Measurements from ENCODE around the gene CEP250.

CEP250 gene

GRCh38 chr20:35558451-35558850, 103.1 kb downstream of the CEP250 start:
- DNase-seq (ENCODE audit: low spot score) = no peak
- no peak for TF ChIP-seq CTCF (IDR thresholded peaks at IDR 0.05; ENCODE audit: borderline replicate concordance, control extremely low read depth, extremely low read depth, insufficient read depth, missing control alignments)
- in situ Hi-C loops (cut with MboI; ENCODE audit: low sequenced_read_pairs, unreplicated experiment) = no loop called here

DNA sequence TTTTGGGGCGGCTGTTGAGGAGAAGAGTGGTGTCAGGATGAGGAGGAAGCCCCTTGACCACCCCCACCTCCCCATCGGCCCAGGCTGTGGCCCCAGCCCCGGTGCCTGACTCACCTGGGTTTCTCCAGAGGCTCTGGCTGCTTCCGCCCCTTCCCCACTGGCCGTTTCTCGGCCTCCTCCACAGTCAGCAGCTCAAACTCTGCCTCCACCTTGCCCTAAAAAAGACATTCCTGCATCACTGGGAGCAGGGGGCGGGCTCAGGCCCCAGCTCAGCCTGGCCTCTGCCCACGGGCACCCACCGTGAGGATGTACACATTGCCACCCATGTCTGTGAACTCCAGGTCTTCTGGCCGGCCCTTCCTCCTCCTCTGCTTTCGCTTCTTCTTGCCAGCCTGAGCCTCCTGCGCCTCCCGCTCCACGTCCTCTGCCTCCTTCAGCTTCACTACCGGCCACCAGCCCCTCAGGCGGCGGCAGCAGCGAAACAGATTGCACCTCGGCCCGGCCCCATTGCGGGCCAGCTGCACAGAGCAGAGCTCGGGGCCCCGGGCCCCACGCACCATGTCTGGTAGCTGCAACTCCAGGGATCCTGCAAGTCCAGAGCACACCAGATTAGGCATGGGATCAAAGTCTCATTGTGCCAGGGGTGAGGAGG, 103.8 kb downstream of the CEP250 start:
- in situ Hi-C loops (cut with MboI; ENCODE audit: low sequenced_read_pairs, unreplicated experiment) = no loop called here

DNA sequence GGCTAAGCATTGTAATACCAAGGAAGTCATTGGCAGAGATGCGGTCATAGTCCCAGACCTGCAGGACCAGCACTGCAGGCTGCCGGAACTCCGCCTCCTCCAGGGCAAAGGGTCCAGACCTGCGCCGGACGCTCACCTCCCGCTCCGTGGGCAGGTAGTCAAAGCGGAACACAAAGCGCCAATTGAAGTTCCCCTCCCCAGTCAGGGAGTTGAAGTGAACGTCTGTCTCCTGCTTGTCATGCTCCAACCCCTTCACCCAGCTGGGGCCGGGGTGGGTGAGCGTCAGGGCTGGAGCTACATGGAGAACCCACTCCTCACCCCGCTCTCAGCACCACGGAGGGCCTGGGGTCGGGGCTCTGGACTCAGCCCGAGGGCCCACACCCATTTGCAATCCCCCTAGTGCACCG, 104.7 kb downstream of the CEP250 start:
- no peak for DNase-seq (ENCODE audit: low spot score)
- in situ Hi-C loops (cut with MboI; ENCODE audit: low sequenced_read_pairs, unreplicated experiment) = no loop called here
- no peak for TF ChIP-seq CTCF (IDR thresholded peaks at IDR 0.05; ENCODE audit: borderline replicate concordance, control extremely low read depth, extremely low read depth, insufficient read depth, missing control alignments)

More for the DNA sequence above, 103.8 kb downstream of the CEP250 start:
- DNase-seq (ENCODE audit: low spot score) = no peak
- no peak for TF ChIP-seq CTCF (IDR thresholded peaks at IDR 0.05; ENCODE audit: borderline replicate concordance, control extremely low read depth, extremely low read depth, insufficient read depth, missing control alignments)

GRCh38 chr20:35560541-35560940, 105.1 kb downstream of the CEP250 start:
- no peak for TF ChIP-seq CTCF (IDR thresholded peaks at IDR 0.05; ENCODE audit: borderline replicate concordance, control extremely low read depth, extremely low read depth, insufficient read depth, missing control alignments)
- no peak for DNase-seq (ENCODE audit: low spot score)
- in situ Hi-C loops (cut with MboI; ENCODE audit: low sequenced_read_pairs, unreplicated experiment) = no loop called here

GRCh38 chr20:35561268-35561667, 105.9 kb downstream of the CEP250 start:
- in situ Hi-C loops (cut with MboI; ENCODE audit: low sequenced_read_pairs, unreplicated experiment) = no loop called here
- DNase-seq (ENCODE audit: low spot score) = no peak
- peak; percentile 29 for TF ChIP-seq CTCF (IDR thresholded peaks at IDR 0.05; ENCODE audit: borderline replicate concordance, control extremely low read depth, extremely low read depth, insufficient read depth, missing control alignments)

DNA sequence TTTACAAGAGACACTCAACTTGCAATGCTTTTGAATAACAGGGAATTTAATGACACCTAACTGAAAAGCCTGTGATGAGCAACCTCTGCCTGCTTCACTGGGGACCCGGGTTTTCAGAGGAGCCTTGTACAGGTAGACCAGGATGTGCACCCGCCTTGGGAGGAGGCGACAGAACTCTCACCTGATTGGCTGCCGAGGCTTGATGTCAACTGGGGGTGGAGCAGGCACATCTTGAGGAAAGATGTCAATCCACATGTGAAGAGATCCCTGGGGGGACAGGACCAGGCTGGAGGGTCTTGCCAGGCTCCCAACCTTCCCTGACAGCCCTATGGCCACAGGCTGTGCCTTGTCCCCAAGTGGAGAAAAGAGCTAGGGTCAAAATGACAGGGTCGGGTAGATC, 106.3 kb downstream of the CEP250 start:
- no peak for TF ChIP-seq CTCF (IDR thresholded peaks at IDR 0.05; ENCODE audit: borderline replicate concordance, control extremely low read depth, extremely low read depth, insufficient read depth, missing control alignments)
- in situ Hi-C loops (cut with MboI; ENCODE audit: low sequenced_read_pairs, unreplicated experiment) = no loop called here
- DNase-seq (ENCODE audit: low spot score) = no peak
